Prostate gland (tissue), 2 donors: ENCODE measurements around the gene NCBP1.

Experiments
- CTCF ChIP-seq, 4 experiments: fragments of 200-600 bp in 2 of 4; fragments of 450-650 bp in 2 of 4; sonication (generic) in 2 of 4; IDR thresholded peaks; 1 replicate in 3 of 4; 2 replicates in 1 of 4; pipeline ENCODE4 v1.5.1; 2016 to 2019; ENCODE audit warnings: antibody characterized with exemption in 4 of 4, mild to moderate bottlenecking in 2 of 4, moderate library complexity in 2 of 4
- POLR2A ChIP-seq: fragments of 450-650 bp; IDR thresholded peaks from one replicate; pipeline ENCODE4 v1.6.1; 2016; ENCODE audit warnings: antibody characterized with exemption, mild to moderate bottlenecking

GRCh38 chr9:97596906-97597305, 36.7 kb upstream of the NCBP1 start:
- TF ChIP-seq CTCF (IDR thresholded peaks at IDR 0.05) (no peak), POLR2A (no peak)
